HepG2 (cell line): ENCODE data around the gene CTDSP1. TPM values are rescaled to one million over a fixed set of nuclear protein-coding genes. Genes with fewer than 3 reads are reported as not detected.

Source experiments
- AHDC1 ChIP-seq: sonication (generic); formaldehyde crosslinking; IDR thresholded peaks from 2 replicates; pipeline ENCODE4 v1.5.1; 2020; ENCODE audit warnings: mild to moderate bottlenecking, missing genetic modification reagents, borderline replicate concordance
- ASH2L ChIP-seq: fragments of 300-600, 200-600 bp; sonication (generic); IDR thresholded peaks from 2 replicates; pipeline ENCODE4 v1.7.0; 2017; ENCODE audit warnings: low read depth, mild to moderate bottlenecking, moderate library complexity, mixed read lengths, low read length; ENCODE audit not compliant: insufficient read length
- DNMT1 ChIP-seq: sonication (generic); formaldehyde crosslinking; IDR thresholded peaks from 2 replicates; pipeline ENCODE4 v1.5.1; 2020; ENCODE audit warnings: mild to moderate bottlenecking, missing genetic modification reagents
- ELF1 ChIP-seq: sonication (generic); formaldehyde crosslinking; IDR thresholded peaks from 2 replicates; pipeline ENCODE4 v1.4.0; 2020; ENCODE audit warnings: missing genetic modification reagents
- FOXK1 ChIP-seq: sonication (generic); formaldehyde crosslinking; IDR thresholded peaks from 2 replicates; pipeline ENCODE4 v1.4.0; 2020; ENCODE audit warnings: low read depth, missing genetic modification reagents, borderline replicate concordance
- FOXK2 ChIP-seq: fragments of 450-650 bp; IDR thresholded peaks from 2 replicates; pipeline ENCODE4 v1.6.1; 2016
- FOXO4 ChIP-seq: sonication (generic); formaldehyde crosslinking; conservative IDR thresholded peaks from 2 replicates; pipeline ENCODE4 v1.8.1; 2023; ENCODE audit warnings: missing genetic modification reagents
- JUNB ChIP-seq: sonication (generic); formaldehyde crosslinking; IDR thresholded peaks from 2 replicates; pipeline ENCODE4 v1.8.0; 2022; ENCODE audit warnings: missing genetic modification reagents, mild to moderate bottlenecking, borderline replicate concordance
- NCOR1 ChIP-seq: fragments of 200-600 bp; sonication (generic); IDR thresholded peaks from 2 replicates; pipeline ENCODE4 v1.7.0; 2017; ENCODE audit warnings: antibody characterized with exemption, low read length, borderline replicate concordance
- NFATC3 ChIP-seq: sonication (generic); formaldehyde crosslinking; IDR thresholded peaks from 2 replicates; pipeline ENCODE4 v1.5.1; 2020; ENCODE audit warnings: mild to moderate bottlenecking, missing genetic modification reagents
- NR2F2 ChIP-seq: IDR thresholded peaks from 2 replicates; pipeline ENCODE4 v1.6.1; 2012; ENCODE audit warnings: low read depth, inconsistent platforms, borderline replicate concordance
- POLR2AphosphoS5 ChIP-seq: IDR thresholded peaks from 2 replicates; pipeline ENCODE4 v1.6.1; 2012; ENCODE audit warnings: low read depth, low read length
- PTBP1 ChIP-seq: fragments of 200-400 bp; formaldehyde crosslinking; IDR thresholded peaks from 2 replicates; pipeline ENCODE4 v1.6.1; 2018; ENCODE audit warnings: low read length, low read depth; ENCODE audit not compliant: poor library complexity, severe bottlenecking
- SALL2 ChIP-seq: sonication (generic); formaldehyde crosslinking; IDR thresholded peaks from 2 replicates; pipeline ENCODE4 v1.8.1; 2023; ENCODE audit warnings: mild to moderate bottlenecking, missing genetic modification reagents, inconsistent platforms
- THRA ChIP-seq: sonication (generic); formaldehyde crosslinking; IDR thresholded peaks from 2 replicates; pipeline ENCODE4 v1.4.0; 2020; ENCODE audit warnings: missing genetic modification reagents, borderline replicate concordance
- XBP1 ChIP-seq: sonication (generic); formaldehyde crosslinking; IDR thresholded peaks from 2 replicates; pipeline ENCODE4 v1.5.0; 2020; ENCODE audit warnings: missing genetic modification reagents
- ZBTB21 ChIP-seq: sonication (generic); formaldehyde crosslinking; IDR thresholded peaks from 2 replicates; pipeline ENCODE4 v1.4.0; 2020; ENCODE audit warnings: missing genetic modification reagents
- ZFP62 ChIP-seq: sonication (generic); formaldehyde crosslinking; IDR thresholded peaks from 2 replicates; pipeline ENCODE4 v1.4.0; 2020; ENCODE audit warnings: missing genetic modification reagents
- ZNF205 ChIP-seq: IDR thresholded peaks from 2 replicates; pipeline ENCODE4 v1.6.1; 2018; ENCODE audit warnings: missing biosample characterization, missing genetic modification reagents
- ZNF720 ChIP-seq: sonication (generic); formaldehyde crosslinking; IDR thresholded peaks from 2 replicates; pipeline ENCODE4 v1.4.0; 2020; ENCODE audit warnings: missing genetic modification reagents
- polyA plus RNA-seq, 8 experiments: library from polyadenylated mRNA; depleted of rRNA in 3 of 8; stranded (reverse) in 7 of 8; unstranded in 1 of 8; fragments of >200 nt; fragmentation: Illumina TruSeq in 4 of 8; extraction: Trizol in 4 of 8; gene quantifications; 2 replicates each; pipeline versions ENCODE4 v1.2.1 to v1.2.3, GENCODE V29; 2011 to 2016; ENCODE audit warnings: low read depth in 4 of 8, missing spikeins in 1 of 8, mixed read lengths in 1 of 8; ENCODE audit not compliant: insufficient read depth in 1 of 8
- total RNA-seq, 5 experiments: library from RNA; depleted of rRNA; stranded (reverse); fragments of >200 nt; fragmentation: Illumina TruSeq; extraction: Trizol; gene quantifications; 2 replicates each; pipeline ENCODE4 v1.2.3, GENCODE V29; 2016; ENCODE audit warnings: low read depth in 1 of 5

The CTDSP1 gene
- total and polyA plus RNA-seq, 2 of the 13 experiments (the other 11 are each of a cell fraction or from before 2014, with no cell fraction given) = 91.0 to 268 TPM

GRCh38 chr2:218389333-218390150 lies 10.1 kb upstream of the CTDSP1 start (continued):
- no peak for TF ChIP-seq THRA (CRISPR knock-in tag)
- TF ChIP-seq ASH2L = no peak
- TF ChIP-seq ZBTB21 (CRISPR knock-in tag) = no peak
- no peak for TF ChIP-seq ZNF205 (CRISPR knock-in tag)
- TF ChIP-seq XBP1 (CRISPR knock-in tag) = no peak
- TF ChIP-seq AHDC1 (CRISPR knock-in tag) = peak; percentile 64; the same call in 1 of the 2 replicates
- no peak for TF ChIP-seq ZNF720 (CRISPR knock-in tag)
- TF ChIP-seq JUNB (CRISPR knock-in tag) = no peak
- TF ChIP-seq PTBP1 = no peak
- no peak for TF ChIP-seq NR2F2
- peak; percentile 82 for TF ChIP-seq ELF1 (CRISPR knock-in tag)
- no peak for TF ChIP-seq SALL2 (CRISPR knock-in tag)
- TF ChIP-seq FOXO4 (CRISPR knock-in tag) = no peak
- TF ChIP-seq NCOR1 = no peak
- no peak for TF ChIP-seq ZFP62
- no peak for TF ChIP-seq DNMT1 (CRISPR knock-in tag)
- no peak for TF ChIP-seq FOXK2
- no peak for TF ChIP-seq FOXK1 (CRISPR knock-in tag)
- TF ChIP-seq POLR2AphosphoS5 = peak; percentile 36; the same call in 1 of the 2 replicates
- TF ChIP-seq NFATC3 (CRISPR knock-in tag) = no peak
